ENCODE data around the gene AURKB.
"Not testable (repeated sequence)": the region's sequence is repeated elsewhere in the genome, so short reads cannot be mapped to it uniquely, and the experiment has no call there.

The AURKB gene

GRCh38 chr17:8173871-8174322 is 36.5 kb downstream of the AURKB start:
- TF ChIP-seq, protein P1, sequence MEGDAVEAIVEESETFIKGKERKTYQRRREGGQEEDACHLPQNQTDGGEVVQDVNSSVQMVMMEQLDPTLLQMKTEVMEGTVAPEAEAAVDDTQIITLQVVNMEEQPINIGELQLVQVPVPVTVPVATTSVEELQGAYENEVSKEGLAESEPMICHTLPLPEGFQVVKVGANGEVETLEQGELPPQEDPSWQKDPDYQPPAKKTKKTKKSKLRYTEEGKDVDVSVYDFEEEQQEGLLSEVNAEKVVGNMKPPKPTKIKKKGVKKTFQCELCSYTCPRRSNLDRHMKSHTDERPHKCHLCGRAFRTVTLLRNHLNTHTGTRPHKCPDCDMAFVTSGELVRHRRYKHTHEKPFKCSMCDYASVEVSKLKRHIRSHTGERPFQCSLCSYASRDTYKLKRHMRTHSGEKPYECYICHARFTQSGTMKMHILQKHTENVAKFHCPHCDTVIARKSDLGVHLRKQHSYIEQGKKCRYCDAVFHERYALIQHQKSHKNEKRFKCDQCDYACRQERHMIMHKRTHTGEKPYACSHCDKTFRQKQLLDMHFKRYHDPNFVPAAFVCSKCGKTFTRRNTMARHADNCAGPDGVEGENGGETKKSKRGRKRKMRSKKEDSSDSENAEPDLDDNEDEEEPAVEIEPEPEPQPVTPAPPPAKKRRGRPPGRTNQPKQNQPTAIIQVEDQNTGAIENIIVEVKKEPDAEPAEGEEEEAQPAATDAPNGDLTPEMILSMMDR (IDR thresholded peaks at IDR 0.05; ENCODE audit: low read depth, low read length): no peak
- Histone ChIP-seq H3K4me3 (ENCODE audit: low read depth, low read length) (peak overlapping the region; percentile 63), H3K4me1 (no peaks in the 10 kb centered on the region), H3K36me3 (no peaks in the 10 kb centered on the region), H3K9me3 (no peaks in the 10 kb centered on the region), H3K27me3 (no peaks in the 10 kb centered on the region)
- no peak for DNase-seq

- peak; percentile 68 for DNase-seq
- Histone ChIP-seq H3K36me3 (no peaks in the 10 kb centered on the region), H3K27me3 (no peaks in the 10 kb centered on the region), H3K4me1 (no peaks in the 10 kb centered on the region), H3K4me3 (ENCODE audit: low read depth, low read length) (peak overlapping the region; percentile 63), H3K9me3 (no peaks in the 10 kb centered on the region)
- TF ChIP-seq, protein P1 (IDR thresholded peaks at IDR 0.05; ENCODE audit: low read depth, low read length): no peak
These were observed 37.1 kb downstream of the AURKB start for GRCh38 chr17:8173056-8173870.

DNA sequence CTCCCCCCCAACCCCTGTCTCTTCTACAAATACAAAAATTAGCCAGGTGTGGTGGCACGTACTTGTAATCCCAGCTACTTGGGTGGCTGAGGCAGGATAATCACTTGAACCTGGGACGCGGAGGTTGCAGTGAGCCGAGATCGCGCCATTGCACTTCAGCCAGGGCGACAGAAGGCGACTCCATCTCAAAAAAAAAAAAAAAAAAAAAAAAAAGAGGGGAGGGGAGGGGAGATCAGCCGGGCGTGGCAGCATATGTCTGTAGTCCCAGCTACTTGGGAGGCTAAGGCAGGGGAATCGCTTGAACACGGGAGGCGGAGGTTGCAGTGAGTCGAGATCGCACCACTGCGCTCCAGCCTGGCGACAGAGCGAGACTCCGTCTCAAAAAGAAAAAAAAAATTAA is 40.2 kb downstream of the AURKB start:
- not testable (repeated sequence) for H3K4me3 ChIP-seq (ENCODE audit: low read depth, low read length); DNase-seq

GRCh38 chr17:8167526-8167925 is 42.8 kb downstream of the AURKB start:
- no peaks in the 10 kb centered on the region for H3K9me3 ChIP-seq
- DNase-seq: no peak
- H3K36me3 ChIP-seq: no peaks in the 10 kb centered on the region; the same call in 1 of the 2 replicates
- TF ChIP-seq, protein P1 (IDR thresholded peaks at IDR 0.05; ENCODE audit: low read depth, low read length): no peak
- H3K4me3 ChIP-seq (ENCODE audit: low read depth, low read length): no peak overlapping the region
- H3K27me3 ChIP-seq: no peaks in the 10 kb centered on the region
- H3K4me1 ChIP-seq: peaks cover 7% of the 10 kb centered on the region; the same call in 1 of the 2 replicates

More for the DNA sequence above, 40.2 kb downstream of the AURKB start:
- not testable (repeated sequence) for H3K27me3 ChIP-seq, H3K36me3 ChIP-seq, H3K9me3 ChIP-seq, H3K4me1 ChIP-seq

DNA sequence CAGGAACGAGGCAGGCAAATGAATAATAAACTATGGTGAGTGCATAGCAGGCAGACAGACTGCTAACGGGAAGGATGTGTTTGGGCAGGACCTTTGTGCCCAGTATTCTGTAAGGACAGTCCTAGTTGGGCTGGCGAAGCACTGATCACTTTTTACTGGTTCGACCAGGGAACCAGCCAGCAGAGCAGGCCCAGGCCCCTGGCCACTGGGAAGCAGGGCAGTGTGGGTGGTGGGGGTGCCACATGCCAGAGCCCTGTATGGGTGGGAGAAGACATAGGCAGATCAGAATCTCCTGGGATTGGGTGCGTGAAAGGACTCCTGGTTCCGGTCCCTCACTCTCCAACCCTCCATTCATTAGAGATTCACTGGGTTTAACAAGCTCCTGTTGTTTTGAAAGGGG is 43.6 kb downstream of the AURKB start:
- TF ChIP-seq, protein P1 (IDR thresholded peaks at IDR 0.05; ENCODE audit: low read depth, low read length): no peak
- no peaks in the 10 kb centered on the region for H3K9me3 ChIP-seq
- DNase-seq: no peak
- H3K27me3 ChIP-seq: no peaks in the 10 kb centered on the region
- peaks cover 7% of the 10 kb centered on the region for H3K4me1 ChIP-seq
- no peaks in the 10 kb centered on the region; the same call in 1 of the 2 replicates for H3K36me3 ChIP-seq
- H3K4me3 ChIP-seq (ENCODE audit: low read depth, low read length): no peak overlapping the region

GRCh38 chr17:8164815-8165131 is 45.6 kb downstream of the AURKB start:
- H3K4me1 ChIP-seq: peaks cover 7% of the 10 kb centered on the region
- TF ChIP-seq, protein P1 (IDR thresholded peaks at IDR 0.05; ENCODE audit: low read depth, low read length): no peak
- DNase-seq: no peak
- no peaks in the 10 kb centered on the region for H3K9me3 ChIP-seq
- H3K27me3 ChIP-seq: no peaks in the 10 kb centered on the region
- H3K4me3 ChIP-seq (ENCODE audit: low read depth, low read length): no peak overlapping the region
- H3K36me3 ChIP-seq: peaks cover 1% of the 10 kb centered on the region

Data from BE2C (cell line).